ENCODE data around the gene VPS54. TPM values are rescaled to one million over a fixed set of nuclear protein-coding genes. Genes with fewer than 3 reads are reported as not detected.
"Not testable (repeated sequence)": the region's sequence is repeated elsewhere in the genome, so short reads cannot be mapped to it uniquely, and the experiment has no call there.

The VPS54 gene
- total RNA-seq, 1 experiment from 2014 or later: 20.7 TPM

DNA sequence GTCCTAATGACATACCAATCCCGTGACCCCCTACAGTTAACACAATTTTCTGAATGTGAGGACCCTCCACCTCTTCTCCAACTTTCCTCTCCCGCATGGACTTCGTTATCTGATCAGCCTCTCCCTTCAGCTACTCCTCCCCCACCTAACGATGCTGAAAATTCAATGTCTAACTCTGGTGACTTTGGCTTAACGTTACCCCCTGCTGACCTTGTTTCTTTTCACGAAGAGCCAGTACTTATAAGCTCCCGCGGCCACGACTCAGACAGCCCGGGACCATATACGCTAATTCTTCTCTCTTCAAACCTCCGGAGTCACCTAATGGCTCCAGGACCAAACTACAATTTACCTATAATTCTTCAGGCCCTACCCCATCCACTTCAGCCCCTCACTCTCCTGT, 29.2 kb downstream of the VPS54 start:
- ChIA-PET CTCF (no interaction called here), POLR2A (ENCODE audit: unreplicated experiment) (no interaction called here)
- H3K4me3 ChIP-seq: no peak overlapping the region
- peaks cover 9% of the 10 kb centered on the region; the same call in 1 of the 2 replicates for H3K9me3 ChIP-seq (ENCODE audit: insufficient read depth, low read depth)
- BruUV-seq (replicated peaks): no TSS peak
- H3F3A ChIP-seq (ENCODE audit: insufficient read depth, low read depth): peaks cover 2% of the 10 kb centered on the region
- no peak overlapping the region for H2AFZ ChIP-seq
- TF ChIP-seq, protein P1, sequence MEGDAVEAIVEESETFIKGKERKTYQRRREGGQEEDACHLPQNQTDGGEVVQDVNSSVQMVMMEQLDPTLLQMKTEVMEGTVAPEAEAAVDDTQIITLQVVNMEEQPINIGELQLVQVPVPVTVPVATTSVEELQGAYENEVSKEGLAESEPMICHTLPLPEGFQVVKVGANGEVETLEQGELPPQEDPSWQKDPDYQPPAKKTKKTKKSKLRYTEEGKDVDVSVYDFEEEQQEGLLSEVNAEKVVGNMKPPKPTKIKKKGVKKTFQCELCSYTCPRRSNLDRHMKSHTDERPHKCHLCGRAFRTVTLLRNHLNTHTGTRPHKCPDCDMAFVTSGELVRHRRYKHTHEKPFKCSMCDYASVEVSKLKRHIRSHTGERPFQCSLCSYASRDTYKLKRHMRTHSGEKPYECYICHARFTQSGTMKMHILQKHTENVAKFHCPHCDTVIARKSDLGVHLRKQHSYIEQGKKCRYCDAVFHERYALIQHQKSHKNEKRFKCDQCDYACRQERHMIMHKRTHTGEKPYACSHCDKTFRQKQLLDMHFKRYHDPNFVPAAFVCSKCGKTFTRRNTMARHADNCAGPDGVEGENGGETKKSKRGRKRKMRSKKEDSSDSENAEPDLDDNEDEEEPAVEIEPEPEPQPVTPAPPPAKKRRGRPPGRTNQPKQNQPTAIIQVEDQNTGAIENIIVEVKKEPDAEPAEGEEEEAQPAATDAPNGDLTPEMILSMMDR (conservative IDR thresholded peaks at IDR 0.05): no peak
- no peak for TF ChIP-seq EZH2 (IDR thresholded peaks at IDR 0.05; ENCODE audit: low read depth)
- intact Hi-C loops (cut with micrococcal nuclease; ENCODE audit: unreplicated experiment): no loop called here
- H3K4me2 ChIP-seq: no peak overlapping the region
- DNase-seq: no peak
- no peaks in the 10 kb centered on the region for H3K36me3 ChIP-seq (ENCODE audit: low read depth)
- H3K4me1 ChIP-seq (replicated peaks; ENCODE audit: insufficient read depth): peaks cover 1% of the 10 kb centered on the region
- no peaks in the 10 kb centered on the region; the same call in 1 of the 2 replicates for H4K20me1 ChIP-seq (ENCODE audit: insufficient read depth)
- H3K79me2 ChIP-seq (ENCODE audit: low read depth): no peaks in the 10 kb centered on the region
- no peaks in the 10 kb centered on the region for H3K27me3 ChIP-seq (ENCODE audit: insufficient read depth, low read depth)
- H3K9me2 ChIP-seq (ENCODE audit: insufficient read depth): no peaks in the 10 kb centered on the region
- H3K27ac ChIP-seq: no peak overlapping the region

DNA sequence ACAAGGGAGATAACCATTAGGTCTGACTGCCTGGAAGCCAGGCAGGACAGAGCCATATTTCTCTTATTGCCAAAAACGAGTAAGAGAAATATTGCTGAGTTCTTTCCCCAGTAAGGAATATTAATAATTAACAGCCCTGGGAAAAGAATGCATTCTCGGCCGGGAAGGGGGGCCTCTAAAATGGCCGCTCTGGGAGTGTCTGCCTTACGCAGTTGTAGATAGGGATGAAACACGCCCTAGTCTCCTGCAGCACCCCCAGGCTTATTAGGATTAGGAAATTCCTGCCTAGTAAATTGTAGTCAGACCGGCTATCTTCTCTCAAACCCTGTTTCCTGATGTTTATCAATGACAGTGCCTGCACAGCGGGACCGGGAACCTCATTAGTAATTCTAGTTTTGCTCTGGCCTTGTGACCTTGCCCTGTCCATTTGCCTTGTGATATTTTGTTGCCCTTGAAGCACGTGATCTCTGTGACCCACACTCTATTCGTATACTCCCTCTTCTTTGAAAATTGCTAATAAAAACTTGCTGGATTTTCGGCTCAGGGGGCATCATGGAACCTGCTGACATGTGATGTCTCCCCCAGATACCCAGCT, 30.3 kb downstream of the VPS54 start:
- intact Hi-C loops (cut with micrococcal nuclease; ENCODE audit: unreplicated experiment); H3F3A ChIP-seq (ENCODE audit: insufficient read depth, low read depth); H3K36me3 ChIP-seq (ENCODE audit: low read depth); H2AFZ ChIP-seq; H3K27ac ChIP-seq; H3K9me3 ChIP-seq (ENCODE audit: insufficient read depth, low read depth); BruUV-seq (replicated peaks); H3K79me2 ChIP-seq (ENCODE audit: low read depth); H3K9me2 ChIP-seq (ENCODE audit: insufficient read depth); DNase-seq; H3K4me3 ChIP-seq; H3K27me3 ChIP-seq (ENCODE audit: insufficient read depth, low read depth); H4K20me1 ChIP-seq (ENCODE audit: insufficient read depth); CTCF ChIA-PET; H3K4me2 ChIP-seq: not testable (repeated sequence)
- H3K4me1 ChIP-seq (replicated peaks; ENCODE audit: insufficient read depth): peaks cover 12% of the 10 kb centered on the region
- POLR2A ChIA-PET (ENCODE audit: unreplicated experiment): interaction anchor here (0.6 kb wide), 1 partner anchor 762 kb away, joined by 4 read pairs; no protein-coding TSS in a partner anchor

DNA sequence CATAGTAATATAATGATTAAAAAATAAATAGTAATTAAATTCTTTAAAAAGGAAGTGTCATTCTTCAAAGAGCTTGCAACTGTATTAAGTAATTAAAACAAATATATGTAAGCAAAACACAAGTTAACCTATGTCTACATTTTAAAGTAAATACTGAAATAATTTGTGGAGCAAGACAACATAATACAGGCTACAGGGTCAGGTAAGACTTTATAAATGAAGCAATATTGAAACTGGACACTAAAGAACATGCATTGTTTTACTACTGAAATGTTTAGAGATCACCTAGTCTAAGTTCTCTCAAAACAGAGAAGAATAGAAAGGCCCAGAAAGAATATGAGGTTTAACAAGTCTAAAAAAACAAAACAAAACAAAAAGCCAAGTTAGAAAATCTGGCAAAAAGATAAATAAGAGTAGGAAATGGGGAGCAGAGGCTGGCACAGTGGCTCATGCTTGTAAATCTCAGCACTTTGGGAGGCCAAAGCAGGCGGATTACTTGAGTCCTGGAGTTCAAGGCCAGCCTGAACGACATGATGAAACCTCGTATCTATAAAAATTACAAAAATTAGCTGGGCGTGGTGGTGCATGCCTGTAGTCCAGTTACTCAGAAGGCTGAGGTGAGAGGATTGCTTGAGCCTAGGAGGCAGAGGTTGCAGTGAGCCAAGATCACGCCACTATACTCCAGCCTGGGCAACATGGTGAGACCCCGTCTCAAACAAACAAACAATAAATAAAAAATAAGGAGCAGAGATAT, 34.4 kb downstream of the VPS54 start:
- 0 out of 2 replicates have a peak, but pooled peaks cover 12% of the 10 kb centered on the region for H3K36me3 ChIP-seq (ENCODE audit: low read depth)
- H3K9me2 ChIP-seq (ENCODE audit: insufficient read depth): no peaks in the 10 kb centered on the region
- DNase-seq: no peak
- no peak overlapping the region for H3K4me2 ChIP-seq
- no peaks in the 10 kb centered on the region for H3K27me3 ChIP-seq (ENCODE audit: insufficient read depth, low read depth)
- no peak overlapping the region for H3K4me3 ChIP-seq
- peaks cover 12% of the 10 kb centered on the region for H3K4me1 ChIP-seq (replicated peaks; ENCODE audit: insufficient read depth)
- H3K27ac ChIP-seq: no peak overlapping the region
- ChIA-PET CTCF (no interaction called here), POLR2A (ENCODE audit: unreplicated experiment) (no interaction called here)
- H3K9me3 ChIP-seq (ENCODE audit: insufficient read depth, low read depth): peaks cover 8% of the 10 kb centered on the region; the same call in 1 of the 2 replicates
- peaks cover 6% of the 10 kb centered on the region for H4K20me1 ChIP-seq (ENCODE audit: insufficient read depth)
- H2AFZ ChIP-seq: no peak overlapping the region
- H3F3A ChIP-seq (ENCODE audit: insufficient read depth, low read depth): peaks cover 7% of the 10 kb centered on the region
- intact Hi-C loops (cut with micrococcal nuclease; ENCODE audit: unreplicated experiment): no loop called here
- no TSS peak for BruUV-seq (replicated peaks)
- no peaks in the 10 kb centered on the region for H3K79me2 ChIP-seq (ENCODE audit: low read depth)
- TF ChIP-seq, protein P1 (conservative IDR thresholded peaks at IDR 0.05): no peak
- TF ChIP-seq EZH2 (IDR thresholded peaks at IDR 0.05; ENCODE audit: low read depth): no peak

Measured in PC-9 (cell line).